Activated CD8-positive, alpha-beta memory T cell treated with anti-CD3 and anti-CD28 coated beads, Interleukin-2, amount 50 U/mL, for 24 hours (primary cell): ENCODE data around the gene MRPL22.
"Not testable (repeated sequence)": the region's sequence is repeated elsewhere in the genome, so short reads cannot be mapped to it uniquely, and the experiment has no call there.

Experiments
- DNase-seq: peaks from one replicate; pipeline ENCODE4 v3.0.0-alpha.2; 2020; ENCODE audit errors: extremely low read depth

The MRPL22 gene

DNA sequence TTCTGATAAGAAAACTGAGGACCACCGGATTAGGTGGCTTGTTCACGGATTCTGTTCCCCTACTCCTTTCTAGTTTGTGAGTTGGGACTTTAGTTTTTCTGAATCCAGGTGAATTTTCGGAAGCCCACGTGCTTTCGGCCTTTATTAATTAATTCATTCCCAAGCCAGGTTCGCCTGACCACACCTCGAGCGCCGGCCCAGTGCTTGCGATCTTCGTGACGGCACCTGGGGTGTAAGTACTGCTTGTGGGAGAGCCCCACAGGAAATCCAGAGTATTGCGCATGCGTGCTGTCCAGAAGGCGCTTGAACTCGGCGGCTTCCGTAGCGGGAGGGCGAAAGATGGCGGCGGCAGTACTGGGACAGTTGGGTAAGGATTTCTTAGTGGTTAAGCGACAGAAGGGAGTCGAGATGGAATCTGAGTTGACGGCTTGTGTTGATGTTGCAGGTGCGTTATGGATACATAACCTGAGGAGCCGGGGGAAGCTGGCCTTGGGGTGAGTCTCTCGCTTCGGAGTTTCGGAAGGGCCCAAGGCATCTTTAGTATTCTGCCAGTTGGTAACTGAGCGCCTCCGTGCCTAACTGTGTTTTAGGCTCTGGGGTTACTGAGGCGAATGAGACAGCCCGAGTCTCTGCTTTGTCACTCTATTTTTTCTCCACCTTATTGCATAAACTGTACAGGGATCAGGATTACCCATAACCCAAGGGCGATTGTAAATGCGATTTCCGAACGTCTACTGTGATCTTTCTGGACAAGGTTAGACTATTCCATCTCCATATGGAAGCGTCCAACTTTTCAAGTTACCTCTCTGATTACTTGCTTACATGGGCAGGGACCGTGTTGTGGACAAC lies at the start of gene MRPL22:
Gene MRPL22, plus strand, starts transcription at position 302 of the 849 bp plus-strand sequence. Its CDS starts 38 bp downstream, at position 340.
- DNase-seq: peak; percentile 89

DNA sequence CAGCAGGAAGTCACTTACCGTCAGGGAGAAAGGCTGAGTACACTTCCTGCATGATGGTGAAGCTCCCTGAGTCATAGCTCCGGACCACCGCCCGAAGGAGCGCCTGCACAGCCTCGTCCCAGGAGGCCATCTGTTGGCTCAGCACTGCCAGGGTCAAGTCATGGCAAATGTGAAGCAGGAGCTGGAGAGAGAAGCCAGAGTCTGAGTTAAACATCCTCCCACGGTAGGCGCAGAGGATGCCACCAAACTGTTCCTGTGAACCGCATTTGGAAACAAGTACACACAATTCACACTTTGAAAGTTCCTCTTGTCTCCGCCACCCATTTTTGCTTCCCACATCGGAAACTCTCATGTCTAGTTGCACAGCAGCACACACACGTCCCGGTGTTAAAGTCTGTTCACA lies 48.5 kb upstream of the MRPL22 start:
- no peak for DNase-seq

- no peak for DNase-seq
Observed at GRCh38 chr5:154893381-154893780, 47.5 kb upstream of the MRPL22 start.

DNA sequence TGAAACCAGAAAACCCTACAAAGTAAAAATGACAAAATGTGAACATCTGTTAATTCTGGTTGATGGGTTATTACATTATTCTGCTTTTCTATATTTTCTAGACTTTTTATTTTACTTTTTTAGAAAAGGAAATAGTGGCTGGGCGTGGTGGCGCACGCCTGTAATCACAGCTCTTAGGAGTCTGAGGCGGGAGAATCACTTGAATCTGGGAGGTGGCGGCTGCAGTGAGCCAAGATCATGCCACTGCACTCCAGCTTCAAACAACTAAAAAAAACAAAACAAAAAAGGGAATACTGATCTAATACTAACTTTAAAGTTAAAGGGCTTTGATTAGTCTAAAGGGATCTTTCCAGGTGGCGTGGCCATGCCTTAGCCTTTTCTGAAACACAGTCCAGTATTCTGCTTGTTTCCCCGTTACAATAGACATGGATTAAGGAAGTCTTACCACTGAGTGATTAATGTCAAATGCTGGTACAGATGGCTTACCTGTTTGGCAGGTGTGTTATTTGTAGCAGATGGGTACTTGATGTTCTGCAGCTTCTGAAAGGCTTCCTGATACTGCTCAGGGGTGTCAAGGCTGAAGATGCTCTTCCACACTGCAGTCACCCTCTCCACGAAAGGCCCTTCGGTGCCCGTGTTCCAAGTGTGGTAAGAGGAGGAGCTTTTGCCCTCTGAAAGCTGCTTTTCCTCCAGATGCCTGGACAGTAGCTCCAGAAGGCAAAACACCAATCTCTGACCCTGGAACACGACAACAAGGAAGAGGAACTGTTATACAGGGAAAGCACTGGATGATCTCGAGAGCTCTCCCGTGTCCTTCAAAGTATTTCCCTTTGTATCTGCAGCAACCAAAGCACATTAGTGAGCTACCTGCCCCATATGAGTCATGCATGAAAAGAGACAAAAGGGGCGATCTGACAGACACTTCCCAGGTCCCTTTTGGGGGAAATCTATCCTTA lies 45.0 kb upstream of the MRPL22 start:
- DNase-seq: no peak

- no peak for DNase-seq
Observed at GRCh38 chr5:154896562-154897165, 44.2 kb upstream of the MRPL22 start.

DNA sequence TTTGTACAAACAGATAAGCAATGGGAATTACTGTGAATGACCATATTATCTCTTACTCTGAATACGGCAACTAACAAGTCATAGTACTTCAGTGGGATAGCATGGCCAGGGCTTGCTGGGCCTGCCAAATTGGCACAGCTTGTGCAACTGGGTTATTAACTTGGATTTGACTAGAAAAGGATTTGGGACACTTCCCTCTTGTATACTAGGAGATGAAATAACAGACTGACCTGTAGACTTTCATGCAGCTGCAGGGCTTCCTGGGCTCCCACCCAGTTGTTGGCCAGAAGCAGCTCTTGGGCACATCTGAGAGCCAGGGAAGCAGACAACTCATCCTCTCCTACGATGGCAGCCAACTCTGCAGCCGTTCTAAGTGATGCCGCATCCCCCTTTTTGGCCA lies 42.7 kb upstream of the MRPL22 start:
- DNase-seq: no peak

DNA sequence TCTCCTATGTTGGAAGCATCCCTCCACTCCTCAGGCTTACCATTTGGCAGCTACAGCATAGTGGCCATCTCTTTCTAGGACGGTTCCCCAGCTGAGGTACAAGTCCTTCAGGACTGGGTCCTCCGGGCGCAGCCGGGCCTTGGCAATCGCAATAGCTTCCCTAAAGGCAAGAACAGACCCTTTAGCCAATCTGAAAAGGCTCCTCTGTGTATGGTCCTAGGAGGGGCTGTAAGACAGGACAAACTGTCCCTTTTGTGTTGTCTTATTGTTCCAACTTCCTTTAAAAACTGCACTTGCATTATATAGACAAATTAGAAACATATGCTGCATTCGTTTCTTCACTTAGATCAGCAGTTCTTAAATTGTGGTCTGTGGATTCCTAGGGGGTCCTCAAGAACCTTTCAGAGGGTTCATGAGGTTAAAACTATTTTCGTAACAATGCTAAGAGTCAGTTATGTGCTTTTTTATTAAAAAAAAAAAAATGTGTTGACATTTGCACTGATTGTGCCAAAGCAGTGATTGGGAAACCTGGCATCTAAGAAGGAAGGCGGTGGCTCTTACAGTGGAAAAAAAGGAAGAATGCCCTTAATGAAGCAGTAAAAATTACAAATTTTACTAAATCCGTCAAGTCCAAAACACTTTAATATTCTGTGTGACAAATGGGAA lies 41.6 kb upstream of the MRPL22 start:
- DNase-seq: no peak

GRCh38 chr5:154900066-154900465 lies 40.8 kb upstream of the MRPL22 start:
- DNase-seq: no peak

- no peak for DNase-seq
Observed at GRCh38 chr5:154901276-154901675, 39.6 kb upstream of the MRPL22 start.

DNA sequence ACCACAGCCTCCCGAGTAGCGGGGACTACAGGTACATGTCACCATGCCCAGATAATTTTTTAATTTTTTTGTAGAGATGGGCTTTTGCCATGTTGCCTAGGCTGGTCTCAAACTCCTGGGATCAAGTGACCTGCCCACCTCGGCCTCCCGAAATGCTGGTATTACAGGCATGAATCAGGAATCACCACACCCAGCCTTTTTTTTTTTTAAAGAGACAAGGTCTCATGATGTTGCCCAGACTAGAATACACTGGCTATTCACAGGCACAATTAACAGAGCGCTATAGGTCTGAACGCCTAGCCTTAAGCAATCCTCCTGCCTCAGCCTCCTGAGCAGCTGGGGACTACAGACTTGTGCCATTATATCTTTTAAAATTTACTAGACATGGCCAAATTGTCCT lies 39.0 kb upstream of the MRPL22 start:
- no peak for DNase-seq

GRCh38 chr5:154905601-154906000 lies 35.3 kb upstream of the MRPL22 start:
- DNase-seq: not testable (repeated sequence)

- DNase-seq: no peak
Observed at GRCh38 chr5:154916874-154917273, 24.0 kb upstream of the MRPL22 start.

GRCh38 chr5:154917757-154918156 lies 23.1 kb upstream of the MRPL22 start:
- no peak for DNase-seq

- DNase-seq: no peak
Observed at GRCh38 chr5:154923441-154924430, 17.1 kb upstream of the MRPL22 start.

GRCh38 chr5:154933537-154933936 lies 7.3 kb upstream of the MRPL22 start:
- DNase-seq: no peak

DNA sequence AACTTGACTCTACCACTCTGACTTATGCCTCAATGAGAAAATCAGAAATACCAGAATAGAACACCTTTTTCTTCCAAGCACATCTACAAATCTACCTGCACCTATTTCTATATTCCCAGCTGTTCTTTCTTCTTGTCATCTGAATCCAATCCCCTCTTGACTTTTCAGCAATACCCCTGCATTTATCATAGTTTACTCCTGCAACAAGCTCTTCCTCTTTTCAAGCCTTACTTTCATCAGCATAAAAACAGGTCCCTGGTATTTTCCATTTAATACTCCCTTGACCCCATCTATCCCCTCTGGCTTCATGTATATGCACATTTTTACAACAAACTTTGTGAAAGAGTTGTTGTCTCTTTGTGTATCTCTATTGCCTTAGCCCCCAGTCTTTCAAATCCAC lies 6.0 kb upstream of the MRPL22 start:
- no peak for DNase-seq

DNA sequence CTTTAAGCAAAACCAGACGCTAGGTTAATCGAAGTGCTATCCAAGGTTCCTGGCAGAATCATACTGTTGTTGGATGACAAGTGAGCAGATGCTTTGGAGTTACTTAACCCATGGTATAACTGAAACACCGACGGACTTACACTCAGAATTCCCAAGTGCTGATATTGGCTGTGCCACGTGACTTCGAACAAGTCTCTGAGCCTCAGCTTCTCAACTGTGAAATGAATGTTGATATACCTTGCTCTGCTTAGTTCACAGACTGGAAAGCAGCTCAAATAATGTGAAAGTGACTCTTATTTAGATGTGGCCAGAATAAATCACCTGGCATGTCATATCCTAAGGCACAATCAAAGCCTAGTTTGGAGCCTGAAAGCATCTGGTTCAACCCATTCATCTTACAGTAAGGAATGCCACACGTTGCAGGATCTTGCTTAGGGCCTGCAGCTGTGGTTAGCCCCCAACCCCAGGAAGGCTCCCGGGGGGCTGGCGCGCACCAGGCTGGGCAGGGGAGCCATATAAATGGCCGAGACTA lies 3.6 kb upstream of the MRPL22 start:
- no peak for DNase-seq

GRCh38 chr5:154937718-154938466 lies 3.0 kb upstream of the MRPL22 start, which contains the start of gene GEMIN5:
TSS of gene GEMIN5 (minus strand) at chr5:154938211. CDS start at chr5:154938133, 78 bp downstream.
- DNase-seq: peak; percentile 56

GRCh38 chr5:154939387-154939786 lies 1.5 kb upstream of the MRPL22 start:
- DNase-seq: not testable (repeated sequence)
